ENCODE measurements around the gene PHLPP1. TPM values are rescaled to one million over a fixed set of nuclear protein-coding genes. Genes with fewer than 3 reads are reported as not detected.

PHLPP1 gene
- total and polyA plus RNA-seq, 2 of the 4 experiments (the other 2 are of a cell fraction): 3.3 to 3.6 TPM

DNA sequence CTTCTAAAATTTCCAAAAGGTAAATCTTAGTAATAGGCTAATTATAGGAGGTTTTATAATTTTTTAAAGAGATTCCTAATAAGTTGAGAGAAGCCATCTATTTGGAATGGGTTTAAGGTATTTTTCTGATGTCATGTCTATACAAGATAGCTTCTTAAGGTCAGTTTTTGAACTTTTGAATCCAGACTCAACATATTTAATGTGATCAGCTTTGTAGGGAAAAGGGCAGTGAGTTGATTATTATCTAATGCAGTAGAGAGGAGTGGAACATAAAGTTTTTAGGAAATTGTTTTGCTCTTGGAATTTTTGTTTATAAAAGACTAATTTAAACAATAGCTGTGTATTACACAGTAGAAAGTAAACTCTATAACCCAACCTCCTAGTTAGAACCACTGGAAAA, 96.3 kb downstream of the PHLPP1 start:
- peaks cover 7% of the 10 kb centered on the region for H3K4me1 ChIP-seq (ENCODE audit: control insufficient read depth, insufficient read depth, low read length)
- no peaks in the 10 kb centered on the region for H3K9me1 ChIP-seq (ENCODE audit: insufficient read depth, low read length)
- H3K9ac ChIP-seq (ENCODE audit: low read depth, low read length): no peak overlapping the region
- no peak overlapping the region for H3K4me3 ChIP-seq (ENCODE audit: insufficient read depth, low read depth, low read length)
- no peak overlapping the region for H2AK9ac ChIP-seq (replicated peaks; ENCODE audit: low read depth, low read length, poor library complexity)
- no peaks in the 10 kb centered on the region for H3K36me3 ChIP-seq (ENCODE audit: control insufficient read depth, insufficient read depth, low read length)
- no peak overlapping the region for H2BK20ac ChIP-seq (ENCODE audit: low read depth, low read length)
- H3K56ac ChIP-seq (ENCODE audit: extremely low read depth, insufficient read depth, low read length): no peak overlapping the region
- H3K18ac ChIP-seq (ENCODE audit: low read depth, low read length): no peak overlapping the region
- no peak overlapping the region for H3K23ac ChIP-seq (ENCODE audit: low read depth, low read length)
- no peak overlapping the region for H4K8ac ChIP-seq (ENCODE audit: low read depth in 2 of 2, low read length in 2 of 2)
- intact Hi-C loops (cut with micrococcal nuclease) (no loop called here), dilution Hi-C loops (cut with HindIII; ENCODE audit: low sequenced_read_pairs, unreplicated experiment) (no loop called here), in situ Hi-C loops (cut with MboI; ENCODE audit: low sequenced_read_pairs) (no loop called here)
- no peak overlapping the region for H3K4me2 ChIP-seq (ENCODE audit: low read depth, low read length)
- H3K27me3 ChIP-seq (ENCODE audit: control insufficient read depth, insufficient read depth, low read length): no peaks in the 10 kb centered on the region
- BruUV-seq (replicated peaks): no TSS peak
- DNase-seq: no peak
- no peak overlapping the region for H2BK120ac ChIP-seq (ENCODE audit: low read depth, low read length)
- H3K79me1 ChIP-seq (ENCODE audit: low read depth in 1 of 2, low read length in 2 of 2): peaks cover 3 to 11% of the 10 kb centered on the region in 2 experiments; a peak in 2 of 4 replicates
- H3K14ac ChIP-seq (replicated peaks; ENCODE audit: low read depth, low read length): no peak overlapping the region
- H4K5ac ChIP-seq (ENCODE audit: low read depth, low read length): no peak overlapping the region
- POLR2A ChIA-PET (ENCODE audit: unreplicated experiment): interaction anchor here (0.6 kb wide), 1 partner anchor 887 kb away, joined by 3 read pairs; no protein-coding TSS in a partner anchor
- TF ChIP-seq RFX5 (IDR thresholded peaks at IDR 0.05; ENCODE audit: low read depth, low read length): no peak
- TF ChIP-seq SMC3 (IDR thresholded peaks at IDR 0.05; ENCODE audit: low read depth, low read length): no peak
- TF ChIP-seq, protein P1, sequence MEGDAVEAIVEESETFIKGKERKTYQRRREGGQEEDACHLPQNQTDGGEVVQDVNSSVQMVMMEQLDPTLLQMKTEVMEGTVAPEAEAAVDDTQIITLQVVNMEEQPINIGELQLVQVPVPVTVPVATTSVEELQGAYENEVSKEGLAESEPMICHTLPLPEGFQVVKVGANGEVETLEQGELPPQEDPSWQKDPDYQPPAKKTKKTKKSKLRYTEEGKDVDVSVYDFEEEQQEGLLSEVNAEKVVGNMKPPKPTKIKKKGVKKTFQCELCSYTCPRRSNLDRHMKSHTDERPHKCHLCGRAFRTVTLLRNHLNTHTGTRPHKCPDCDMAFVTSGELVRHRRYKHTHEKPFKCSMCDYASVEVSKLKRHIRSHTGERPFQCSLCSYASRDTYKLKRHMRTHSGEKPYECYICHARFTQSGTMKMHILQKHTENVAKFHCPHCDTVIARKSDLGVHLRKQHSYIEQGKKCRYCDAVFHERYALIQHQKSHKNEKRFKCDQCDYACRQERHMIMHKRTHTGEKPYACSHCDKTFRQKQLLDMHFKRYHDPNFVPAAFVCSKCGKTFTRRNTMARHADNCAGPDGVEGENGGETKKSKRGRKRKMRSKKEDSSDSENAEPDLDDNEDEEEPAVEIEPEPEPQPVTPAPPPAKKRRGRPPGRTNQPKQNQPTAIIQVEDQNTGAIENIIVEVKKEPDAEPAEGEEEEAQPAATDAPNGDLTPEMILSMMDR (conservative IDR thresholded peaks at IDR 0.05; ENCODE audit: low read depth, low read length): no peak
- TF ChIP-seq POLR2A (IDR thresholded peaks at IDR 0.05; ENCODE audit: low read depth, low read length): no peak
- TF ChIP-seq FOS (IDR thresholded peaks at IDR 0.05; ENCODE audit: low read depth, low read length): no peak
- TF ChIP-seq, protein P2, sequence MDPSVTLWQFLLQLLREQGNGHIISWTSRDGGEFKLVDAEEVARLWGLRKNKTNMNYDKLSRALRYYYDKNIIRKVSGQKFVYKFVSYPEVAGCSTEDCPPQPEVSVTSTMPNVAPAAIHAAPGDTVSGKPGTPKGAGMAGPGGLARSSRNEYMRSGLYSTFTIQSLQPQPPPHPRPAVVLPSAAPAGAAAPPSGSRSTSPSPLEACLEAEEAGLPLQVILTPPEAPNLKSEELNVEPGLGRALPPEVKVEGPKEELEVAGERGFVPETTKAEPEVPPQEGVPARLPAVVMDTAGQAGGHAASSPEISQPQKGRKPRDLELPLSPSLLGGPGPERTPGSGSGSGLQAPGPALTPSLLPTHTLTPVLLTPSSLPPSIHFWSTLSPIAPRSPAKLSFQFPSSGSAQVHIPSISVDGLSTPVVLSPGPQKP (IDR thresholded peaks at IDR 0.05; ENCODE audit: borderline replicate concordance, low read depth, low read length): no peak
- no peak for TF ChIP-seq RAD21 (IDR thresholded peaks at IDR 0.05; ENCODE audit: low read length)
- TF ChIP-seq NFE2L2 (IDR thresholded peaks at IDR 0.05; ENCODE audit: low read depth, low read length): no peak
- TF ChIP-seq, protein P3, sequence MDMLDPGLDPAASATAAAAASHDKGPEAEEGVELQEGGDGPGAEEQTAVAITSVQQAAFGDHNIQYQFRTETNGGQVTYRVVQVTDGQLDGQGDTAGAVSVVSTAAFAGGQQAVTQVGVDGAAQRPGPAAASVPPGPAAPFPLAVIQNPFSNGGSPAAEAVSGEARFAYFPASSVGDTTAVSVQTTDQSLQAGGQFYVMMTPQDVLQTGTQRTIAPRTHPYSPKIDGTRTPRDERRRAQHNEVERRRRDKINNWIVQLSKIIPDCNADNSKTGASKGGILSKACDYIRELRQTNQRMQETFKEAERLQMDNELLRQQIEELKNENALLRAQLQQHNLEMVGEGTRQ (IDR thresholded peaks at IDR 0.05; ENCODE audit: low read depth, low read length): no peak
- no peak for TF ChIP-seq BHLHE40 (IDR thresholded peaks at IDR 0.05; ENCODE audit: low read depth, low read length)
- TF ChIP-seq MAFK (IDR thresholded peaks at IDR 0.05; ENCODE audit: low read depth, low read length): no peak
- no peak for TF ChIP-seq RCOR1 (IDR thresholded peaks at IDR 0.05; ENCODE audit: insufficient replicate concordance, low read length)
- no peak for TF ChIP-seq MAZ (IDR thresholded peaks at IDR 0.05; ENCODE audit: borderline replicate concordance, low read depth, low read length)
- ATAC-seq (ENCODE audit: low read depth): no peak
- no peak overlapping the region for H3K27ac ChIP-seq (ENCODE audit: insufficient read depth, low read length)
- H3K9me3 ChIP-seq (ENCODE audit: control insufficient read depth, insufficient read depth, low read length): no peaks in the 10 kb centered on the region
- CTCF ChIA-PET: interaction anchor here (0.7 to 1.1 kb wide), 2 partner anchors 29 to 1513 kb away, joined by 3 read pairs; no protein-coding TSS in a partner anchor
- H2AFZ ChIP-seq (replicated peaks; ENCODE audit: low read length, poor library complexity): no peak overlapping the region
- no peak overlapping the region for H4K91ac ChIP-seq (ENCODE audit: insufficient read depth, low read depth, low read length)
- no peak overlapping the region for H3K4ac ChIP-seq (ENCODE audit: low read depth, low read length)
- H2BK15ac ChIP-seq (ENCODE audit: low read depth, low read length): no peak overlapping the region
- no peak overlapping the region for H2AK5ac ChIP-seq (ENCODE audit: low read depth, low read length)
- H4K20me1 ChIP-seq (ENCODE audit: insufficient read depth, low read length): no peaks in the 10 kb centered on the region
- no peak overlapping the region for H2BK5ac ChIP-seq (ENCODE audit: low read depth, low read length, poor library complexity, severe bottlenecking)

Measured in IMR-90 (cell line).